ENCODE results near the gene FANCD2.
"Not testable (repeated sequence)": the region's sequence is repeated elsewhere in the genome, so short reads cannot be mapped to it uniquely, and the experiment has no call there.

The FANCD2 gene

GRCh38 chr3:10115326-10116137 lies 89.3 kb downstream of the FANCD2 start, which contains the start of gene BRK1:
BRK1 (plus strand) TSS chr3:10115675; CDS start chr3:10115702, 27 bp downstream.
- DNase-seq = peak; percentile 85 to 94 (median 88)

- no peak for DNase-seq
These were observed 89.9 kb downstream of the FANCD2 start for GRCh38 chr3:10116138-10116460.

- DNase-seq = no peak
These were observed 90.7 kb downstream of the FANCD2 start for GRCh38 chr3:10116928-10117327.

GRCh38 chr3:10119376-10119775 lies 93.1 kb downstream of the FANCD2 start:
- no peak for DNase-seq

GRCh38 chr3:10121064-10121463 lies 94.8 kb downstream of the FANCD2 start:
- DNase-seq = no peak

GRCh38 chr3:10122724-10123123 lies 96.5 kb downstream of the FANCD2 start:
- no peak for DNase-seq

GRCh38 chr3:10135872-10136271 lies 109.6 kb downstream of the FANCD2 start:
- DNase-seq = not testable (repeated sequence)

GRCh38 chr3:10136426-10137005 lies 110.3 kb downstream of the FANCD2 start:
- DNase-seq = no peak

GRCh38 chr3:10137178-10137577 lies 110.9 kb downstream of the FANCD2 start:
- DNase-seq = no peak

- no peak for DNase-seq
These were observed 114.8 kb downstream of the FANCD2 start for GRCh38 chr3:10140996-10141546.

- peak in 1 of 3 experiments; percentile 20 for DNase-seq
These were observed 116.7 kb downstream of the FANCD2 start for GRCh38 chr3:10142707-10143560.

- DNase-seq = no peak
These were observed 119.4 kb downstream of the FANCD2 start for GRCh38 chr3:10145685-10146084.

GRCh38 chr3:10149226-10149625 lies 123.0 kb downstream of the FANCD2 start:
- DNase-seq = no peak

- no peak for DNase-seq
These were observed 124.8 kb downstream of the FANCD2 start for GRCh38 chr3:10150987-10151386.

Data from NCI-H1417 (cell line).